Mucosa of descending colon (tissue), 3 donors: ENCODE results near the gene NPAT. TPM values are rescaled to one million over a fixed set of nuclear protein-coding genes. Genes with fewer than 3 reads are reported as not detected.

Experiments used
- ATAC-seq: fragments of 200-7000 bp; cut with Tn5 transposase; one replicate; pipeline ENCODE4 v1.9.1; 2020; ENCODE audit warnings: mild to moderate bottlenecking, moderate library complexity
- DNase-seq, 3 donors: peaks; one replicate each; pipeline ENCODE4 v3.0.0-alpha.2; 2020
- H3K36me3 ChIP-seq: fragments of 200-600 bp; one replicate; pipeline ENCODE4 v1.8.0; 2021; ENCODE audit warnings: low read depth, mild to moderate bottlenecking
- H3K4me1 ChIP-seq: fragments of 200-600 bp; one replicate; pipeline ENCODE4 v1.8.0; 2021; ENCODE audit warnings: low read depth, mild to moderate bottlenecking
- H3K4me3 ChIP-seq: fragments of 200-600 bp; one replicate; pipeline ENCODE4 v1.8.0; 2021; ENCODE audit warnings: mild to moderate bottlenecking
- H3K9me3 ChIP-seq: fragments of 200-600 bp; one replicate; pipeline ENCODE4 v1.8.0; 2021; ENCODE audit warnings: mild to moderate bottlenecking
- CTCF ChIP-seq: fragments of 200-600 bp; IDR thresholded peaks from one replicate; pipeline ENCODE4 v1.8.0; 2022; ENCODE audit warnings: antibody characterized with exemption, mild to moderate bottlenecking
- intact Hi-C, 2 donors: fragments of 100-400 bp; cut with DNase I in 1 of 2; cut with micrococcal nuclease in 1 of 2; formaldehyde crosslinking; loops; one replicate each; pipeline versions ENCODE4 v1.11.0 to v1.11.1; 2022; cut with DNase I, micrococcal nuclease
- long read RNA-seq, 2 donors: library from polyadenylated mRNA; unstranded; transcript quantifications; one replicate each; pipeline ENCODE4 v2.0.0, GENCODE V29; 2019 to 2021
- total RNA-seq, 3 donors: library from RNA; stranded (reverse); fragmentation: NEBNext Ultra II Directional in 2 of 3; extraction: Animal tissue kit (Norgen Biotek cat#: 25700) in 2 of 3; gene quantifications; one replicate each; pipeline versions ENCODE4 v1.2.1 to v1.2.4, GENCODE V29; 2021 to 2023
- donor health status: DM: no; HTN: no; CAD: no; lungs with moderate emphysema.
- donor health status: DM: no; HTN: no; CAD: no.
- donor health status: DM: no; HTN: yes; CAD: no.

The NPAT gene
- 10 to 100 TPM; 11.1 to 15.8 (median 14.7) TPM for total RNA-seq
- long read RNA-seq, donor 1, full-length matches to known transcripts: 2 of 4 reads
- long read RNA-seq, donor 1, partial matches to known transcripts: 2 of 4 reads
- long read RNA-seq, donor 1, other reads (novel, unspliced or antisense): 0 of 4 reads
- long read RNA-seq, donor 2, partial matches to known transcripts: 2 of 9 reads
- long read RNA-seq, donor 2, other reads (novel, unspliced or antisense): 7 of 9 reads

GRCh38 chr11:108222574-108223347, at the start of gene NPAT, which contains the start of gene ATM:
TSS of gene NPAT (minus strand) at chr11:108222638. CDS start at chr11:108222536, 102 bp downstream.
TSS of gene ATM (plus strand) at chr11:108223067. CDS start at chr11:108227625, 4,558 bp downstream.
- DNase-seq (peak; percentile 99 to 100 (median 99)), ATAC-seq (peak; percentile 95)
- H3K9me3 ChIP-seq: no peaks in the 10 kb centered on the region
- TF ChIP-seq CTCF: peak; percentile 87
- peaks cover 5% of the 10 kb centered on the region for H3K36me3 ChIP-seq
- peak within 1 kb of the TSS; percentile 46 for H3K4me3 ChIP-seq
- H3K4me1 ChIP-seq: peaks cover 13% of the 10 kb centered on the region
- intact Hi-C loops: loop anchor here in 1 of 2 donors (5.0 kb wide), 1 partner anchor 245 kb away; the partner anchor contains the start of gene C11orf65

- Histone ChIP-seq H3K4me3 (no peak overlapping the region), H3K36me3 (no peaks in the 10 kb centered on the region), H3K9me3 (no peaks in the 10 kb centered on the region), H3K4me1 (no peaks in the 10 kb centered on the region)
- intact Hi-C loops: no loop called here
- ATAC-seq (no peak), DNase-seq (no peak)
- no peak for TF ChIP-seq CTCF
These were observed 47.1 kb upstream of the NPAT start for GRCh38 chr11:108269583-108269982.

- TF ChIP-seq CTCF: no peak
- no peaks in the 10 kb centered on the region for H3K9me3 ChIP-seq
- ATAC-seq (no peak), DNase-seq (no peak)
- intact Hi-C loops: no loop called here
- no peak overlapping the region for H3K4me3 ChIP-seq
- H3K36me3 ChIP-seq: no peaks in the 10 kb centered on the region
- no peaks in the 10 kb centered on the region for H3K4me1 ChIP-seq
These were observed 30.7 kb upstream of the NPAT start for GRCh38 chr11:108253176-108253575.

GRCh38 chr11:108246885-108247284, 24.4 kb upstream of the NPAT start:
- Histone ChIP-seq H3K9me3 (no peaks in the 10 kb centered on the region), H3K4me1 (no peaks in the 10 kb centered on the region), H3K36me3 (no peaks in the 10 kb centered on the region), H3K4me3 (no peak overlapping the region)
- ATAC-seq: no peak
- no peak for DNase-seq
- intact Hi-C loops: no loop called here
- TF ChIP-seq CTCF: no peak

GRCh38 chr11:108246308-108246707, 23.9 kb upstream of the NPAT start:
- intact Hi-C loops: no loop called here
- ATAC-seq (no peak), DNase-seq (no peak)
- Histone ChIP-seq H3K4me3 (no peak overlapping the region), H3K4me1 (no peaks in the 10 kb centered on the region), H3K36me3 (no peaks in the 10 kb centered on the region), H3K9me3 (no peaks in the 10 kb centered on the region)
- no peak for TF ChIP-seq CTCF
